H1 (cell line): ENCODE results near the gene ZNF423. TPM values are rescaled to one million over a fixed set of nuclear protein-coding genes. Genes with fewer than 3 reads are reported as not detected.
A peak's percentile ranks its signal among the peaks of the same experiment; 100 is the strongest.

Experiments used
- CTCF ChIA-PET: fragments of 300-600 bp; sonication (Branson Sonifier 250); formaldehyde crosslinking; loops from one replicate; lab custom pipeline; 2021; ENCODE audit not compliant: partially characterized antibody; lab: Charles Lee
- POLR2A ChIA-PET: fragments of 300-600 bp; sonication (Branson Sonifier 250); formaldehyde crosslinking; loops from one replicate; lab custom pipeline; 2021; ENCODE audit warnings: inconsistent platforms; ENCODE audit not compliant: partially characterized antibody; lab: Charles Lee
- DNase-seq, 2 experiments: peaks; one replicate each; pipeline versions ENCODE4 v3.0.0 to v3.0.0-alpha.2; 2010 to 2022; ENCODE audit warnings: low spot score in 2 of 2, low read depth in 1 of 2, mixed read lengths in 1 of 2
- FAIRE-seq: peaks from 2 replicates; lab custom pipeline; 2011; peaks lifted over from hg19 to GRCh38; lab: Jason Lieb, UNC
- H2AFZ ChIP-seq: 2 replicates; pipeline ENCODE4 v1.8.1; 2012; ENCODE audit warnings: low read length, inconsistent platforms
- H2AK5ac ChIP-seq: 2 replicates; pipeline ENCODE4 v1.6.1; 2013; ENCODE audit warnings: low read depth, low read length
- H2BK120ac ChIP-seq: replicated peaks from 2 replicates; pipeline ENCODE3; 2013; ENCODE audit warnings: low read depth, low read length, inconsistent platforms
- H2BK12ac ChIP-seq: 2 replicates; pipeline ENCODE4 v1.6.1; 2013; ENCODE audit warnings: low read depth, low read length
- H2BK15ac ChIP-seq: 2 replicates; pipeline ENCODE4 v1.6.1; 2013; ENCODE audit warnings: low read length
- H2BK20ac ChIP-seq: 2 replicates; pipeline ENCODE4 v1.6.1; 2013; ENCODE audit warnings: low read length
- H2BK5ac ChIP-seq: 2 replicates; pipeline ENCODE4 v1.6.1; 2013; ENCODE audit warnings: low read depth, low read length
- H3K14ac ChIP-seq: 2 replicates; pipeline ENCODE4 v1.6.1; 2013; ENCODE audit warnings: inconsistent platforms; ENCODE audit not compliant: insufficient read length
- H3K18ac ChIP-seq: 2 replicates; pipeline ENCODE4 v1.6.1; 2013; ENCODE audit warnings: low read length; ENCODE audit errors: extremely low read depth
- H3K23ac ChIP-seq: 2 replicates; pipeline ENCODE4 v1.6.1; 2013; ENCODE audit warnings: inconsistent platforms; ENCODE audit not compliant: insufficient read length
- H3K23me2 ChIP-seq: 2 replicates; pipeline ENCODE4 v1.6.1; 2013; ENCODE audit warnings: low read depth, low read length
- H3K27ac ChIP-seq: 2 replicates; pipeline ENCODE4 v1.6.1; 2011; ENCODE audit warnings: low read depth, low read length, inconsistent platforms
- H3K27me3 ChIP-seq, 4 experiments: replicated peaks in 1 of 4; 1 replicate in 1 of 4; 2 replicates in 3 of 4; pipeline versions ENCODE4 v1.6.1 to v1.8.1; 2011 to 2013; ENCODE audit warnings: low read length in 3 of 4, mild to moderate bottlenecking in 3 of 4, inconsistent platforms in 2 of 4, mixed read lengths in 2 of 4, moderate library complexity in 1 of 4; ENCODE audit not compliant: control insufficient read depth in 3 of 4, insufficient read depth in 3 of 4; ENCODE audit errors: extremely low read depth in 1 of 4
- H3K36me3 ChIP-seq, 4 experiments: 2 replicates each; pipeline versions ENCODE4 v1.6.1 to v1.8.1; 2011 to 2013; ENCODE audit warnings: mild to moderate bottlenecking in 4 of 4, low read length in 3 of 4, moderate library complexity in 2 of 4, control low read depth in 1 of 4, inconsistent platforms in 1 of 4; ENCODE audit not compliant: insufficient read depth in 4 of 4, control insufficient read depth in 2 of 4
- H3K4ac ChIP-seq: replicated peaks from 2 replicates; pipeline ENCODE3; 2013; ENCODE audit warnings: low read length, low read depth, mixed read lengths, inconsistent platforms; ENCODE audit not compliant: insufficient read length
- H3K4me1 ChIP-seq, 4 experiments: replicated peaks in 1 of 4; 1 replicate in 1 of 4; 2 replicates in 3 of 4; pipeline versions ENCODE4 v1.6.1 to v1.8.1; 2011 to 2013; ENCODE audit warnings: low read length in 3 of 4, inconsistent platforms in 2 of 4, mixed read lengths in 1 of 4; ENCODE audit not compliant: insufficient read depth in 4 of 4, control insufficient read depth in 3 of 4
- H3K4me2 ChIP-seq, 2 experiments: 2 replicates each; pipeline versions ENCODE4 v1.6.1 to v1.8.1; 2011 to 2013; ENCODE audit warnings: low read depth in 2 of 2, low read length in 2 of 2, control low read depth in 1 of 2, inconsistent platforms in 1 of 2, mild to moderate bottlenecking in 1 of 2; ENCODE audit not compliant: insufficient read depth in 1 of 2
- H3K4me3 ChIP-seq, 4 experiments: fragments of 200-600, 300-600 bp in 1 of 4; sonication (generic), shearing (Covaris generic), sonication (Bioruptor Twin) in 1 of 4; 2 replicates each; pipeline versions ENCODE4 v1.5.1 to v1.8.1; 2011 to 2016; ENCODE audit warnings: low read length in 4 of 4, low read depth in 3 of 4, control low read depth in 2 of 4, inconsistent platforms in 2 of 4, mild to moderate bottlenecking in 2 of 4, mixed read lengths in 1 of 4, moderate library complexity in 1 of 4; ENCODE audit not compliant: insufficient read depth in 2 of 4; ENCODE audit errors: extremely low read depth in 1 of 4
- H3K56ac ChIP-seq: replicated peaks from 2 replicates; pipeline ENCODE3; 2013; ENCODE audit warnings: low read depth, mild to moderate bottlenecking, mixed read lengths, low read length, inconsistent platforms; ENCODE audit not compliant: insufficient read length
- H3K79me1 ChIP-seq: 2 replicates; pipeline ENCODE4 v1.6.1; 2013; ENCODE audit warnings: low read depth, low read length, control low read depth
- H3K79me2 ChIP-seq, 2 experiments: 2 replicates each; pipeline versions ENCODE4 v1.6.1 to v1.8.1; 2012 to 2013; ENCODE audit warnings: low read length in 2 of 2, mild to moderate bottlenecking in 2 of 2, inconsistent platforms in 1 of 2; ENCODE audit not compliant: insufficient read depth in 2 of 2, control insufficient read depth in 1 of 2
- H3K9ac ChIP-seq, 4 experiments: replicated peaks in 1 of 4; 1 replicate in 1 of 4; 2 replicates in 3 of 4; pipeline versions ENCODE4 v1.6.1 to v1.8.1; 2011 to 2013; ENCODE audit warnings: low read depth in 3 of 4, low read length in 3 of 4, control low read depth in 2 of 4, mild to moderate bottlenecking in 2 of 4, moderate library complexity in 2 of 4, inconsistent platforms in 1 of 4; ENCODE audit errors: extremely low read depth in 1 of 4
- H3K9me3 ChIP-seq, 2 experiments: 2 replicates each; pipeline versions ENCODE4 v1.6.1 to v1.8.1; 2012 to 2013; ENCODE audit warnings: mild to moderate bottlenecking in 2 of 2, moderate library complexity in 2 of 2, control low read depth in 1 of 2, inconsistent platforms in 1 of 2, low read depth in 1 of 2, low read length in 1 of 2, mixed read lengths in 1 of 2; ENCODE audit not compliant: insufficient read depth in 2 of 2
- H4K20me1 ChIP-seq, 2 experiments: replicated peaks in 1 of 2; 2 replicates each; pipeline versions ENCODE3 to v1.8.1; 2011 to 2013; ENCODE audit warnings: inconsistent platforms in 2 of 2, low read length in 2 of 2, mild to moderate bottlenecking in 1 of 2; ENCODE audit not compliant: insufficient read depth in 2 of 2, control insufficient read depth in 1 of 2
- H4K5ac ChIP-seq: 2 replicates; pipeline ENCODE4 v1.6.1; 2013; ENCODE audit warnings: low read length, low read depth, mixed read lengths, inconsistent platforms; ENCODE audit not compliant: insufficient read length
- H4K8ac ChIP-seq: 2 replicates; pipeline ENCODE4 v1.8.0; 2013; ENCODE audit warnings: mild to moderate bottlenecking, moderate library complexity, low read length, inconsistent platforms; ENCODE audit not compliant: insufficient read depth; ENCODE audit errors: extremely low read depth
- H4K91ac ChIP-seq: replicated peaks from 2 replicates; pipeline ENCODE3; 2013; ENCODE audit warnings: low read length, mixed read lengths, inconsistent platforms; ENCODE audit not compliant: insufficient read length
- FOSL1 ChIP-seq: IDR thresholded peaks from 2 replicates; pipeline ENCODE4 v1.6.1; 2011; ENCODE audit warnings: mild to moderate bottlenecking, low read depth, low read length, moderate library complexity; ENCODE audit not compliant: insufficient read depth
- SIRT6 ChIP-seq: IDR thresholded peaks from one replicate; pipeline ENCODE4 v1.7.1; 2012; ENCODE audit warnings: low read length, inconsistent platforms
- SP1 ChIP-seq: IDR thresholded peaks from 2 replicates; pipeline ENCODE4 v1.6.1; 2011; ENCODE audit warnings: low read depth, low read length
- TEAD4 ChIP-seq: IDR thresholded peaks from 2 replicates; pipeline ENCODE4 v1.6.1; 2012; ENCODE audit warnings: low read depth, low read length, inconsistent platforms, mixed read lengths
- WGBS, 2 experiments: shearing (Covaris generic) in 1 of 2; methylation state at CpG; one replicate each; pipeline versions ENCODE4 v1.1.6 to v1.1.7; 2013 to 2015; ENCODE audit warnings: low lambda C conversion rate in 2 of 2, mixed read lengths in 2 of 2, inconsistent platforms in 1 of 2, low coverage in 1 of 2, missing lambda C conversion rate in 1 of 2; ENCODE audit not compliant: insufficient replicate concordance in 2 of 2, insufficient coverage in 1 of 2, insufficient read length in 1 of 2; ENCODE audit errors: extremely low coverage in 1 of 2, missing lambda C conversion rate in 1 of 2; 5-methylcytosine and 5-hydroxymethylcytosine counted together
- polyA plus RNA-seq, 7 experiments: library from polyadenylated mRNA; depleted of rRNA in 3 of 7; stranded (reverse) in 5 of 7; unstranded in 2 of 7; fragments of >200 nt in 5 of 7; fragments of 200-250 nt in 2 of 7; gene quantifications; 1 replicate in 5 of 7; 2 replicates in 1 of 7; 4 replicates in 1 of 7; pipeline versions ENCODE4 v1.2.1 to v1.2.3, GENCODE V29; 2011 to 2013; ENCODE audit warnings: missing spikeins in 2 of 7, mixed read lengths in 2 of 7
- total RNA-seq: library from RNA; stranded (reverse); fragmentation: NEBNext Ultra II Directional; extraction: Animal tissue kit (Norgen Biotek cat#: 25700); gene quantifications from 2 replicates; pipeline ENCODE4 v1.2.1, GENCODE V29; 2021
- TF ChIP-seq, protein P1 (sequence below), 3 experiments: IDR thresholded peaks; 1 replicate in 2 of 3; 2 replicates in 1 of 3; pipeline versions ENCODE4 v1.5.1 to v1.6.1; 2011; ENCODE audit warnings: low read length in 3 of 3, mild to moderate bottlenecking in 3 of 3, inconsistent platforms in 2 of 3, low read depth in 1 of 3, moderate library complexity in 1 of 3; ENCODE audit not compliant: insufficient read depth in 1 of 3; ENCODE audit errors: control extremely low read depth in 1 of 3

The ZNF423 gene
- total and polyA plus RNA-seq, 2 of the 8 experiments (the other 6 are each of a cell fraction or from before 2014, with no cell fraction given), result 38.2 to 52.3 TPM

DNA sequence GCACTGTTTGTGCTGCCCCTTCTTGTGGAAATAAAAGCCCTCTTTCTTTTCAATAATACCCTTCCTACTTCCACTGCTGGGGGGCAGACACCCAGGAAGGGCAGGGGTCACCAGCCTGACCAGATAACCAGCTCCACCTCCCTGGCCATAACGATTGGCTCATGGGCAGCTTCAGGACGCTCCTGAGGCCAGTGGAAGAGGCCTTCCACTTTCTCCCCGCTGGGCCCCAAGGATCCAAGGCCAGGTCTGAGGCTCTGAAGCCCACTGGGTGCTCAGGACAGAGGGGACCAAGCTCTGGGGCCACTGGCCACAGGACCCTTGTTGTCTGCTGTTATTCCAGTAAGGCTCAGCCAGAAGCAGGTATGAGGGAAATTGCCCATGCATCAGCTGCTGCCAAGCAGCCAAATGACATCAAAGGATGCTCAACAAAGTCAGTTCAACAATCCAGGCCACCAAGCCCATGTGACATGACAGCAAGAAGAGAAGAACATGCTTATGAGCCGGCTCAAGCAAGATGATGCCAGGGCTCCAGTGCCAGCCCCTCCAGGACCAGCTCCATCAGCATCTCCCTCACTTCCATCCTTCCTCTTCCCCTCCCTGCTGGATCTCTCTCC is 238.8 kb downstream of the ZNF423 start:
- 85% methylated on average over 4 of the region's 4 CpGs; no CpG with 5 or more reads in 1 of the 2 experiments for whole genome bisulfite sequencing, 2 experiments
- Histone ChIP-seq H3K23ac (no peak overlapping the region), H4K8ac (no peak overlapping the region), H3K79me2 (no peaks in the 10 kb centered on the region; a peak in 1 of 4 replicates), H3K79me1 (peaks cover 4% of the 10 kb centered on the region; the same call in 1 of the 2 replicates), H3K23me2 (peaks cover 6% of the 10 kb centered on the region), H4K20me1 (peaks cover 0 to 2% of the 10 kb centered on the region in 2 experiments), H3K9me3 (no peaks in the 10 kb centered on the region), H3K14ac (no peak overlapping the region), H2BK120ac (no peak overlapping the region), H3K56ac (no peak overlapping the region), H2BK20ac (no peak overlapping the region), H2BK12ac (no peak overlapping the region), H4K91ac (no peak overlapping the region), H2AFZ (no peak overlapping the region), H3K4me3 (no peak overlapping the region), H3K4me1 (peaks cover 0 to 13% (median 10%) of the 10 kb centered on the region in 4 experiments; a peak in 6 of 7 replicates), H3K4me2 (no peak overlapping the region), H2AK5ac (no peak overlapping the region), H3K9ac (no peak overlapping the region), H3K36me3 (no peaks in the 10 kb centered on the region), H3K18ac (no peak overlapping the region), H2BK15ac (no peak overlapping the region), H2BK5ac (peak overlapping the region; percentile 11; the same call in 1 of the 2 replicates), H3K27me3 (no peaks in the 10 kb centered on the region), H3K27ac (no peak overlapping the region), H4K5ac (no peak overlapping the region), H3K4ac (no peak overlapping the region)
- DNase-seq (peak in 1 of 2 experiments; percentile 29), FAIRE-seq (no peak)
- TF ChIP-seq, protein P1, sequence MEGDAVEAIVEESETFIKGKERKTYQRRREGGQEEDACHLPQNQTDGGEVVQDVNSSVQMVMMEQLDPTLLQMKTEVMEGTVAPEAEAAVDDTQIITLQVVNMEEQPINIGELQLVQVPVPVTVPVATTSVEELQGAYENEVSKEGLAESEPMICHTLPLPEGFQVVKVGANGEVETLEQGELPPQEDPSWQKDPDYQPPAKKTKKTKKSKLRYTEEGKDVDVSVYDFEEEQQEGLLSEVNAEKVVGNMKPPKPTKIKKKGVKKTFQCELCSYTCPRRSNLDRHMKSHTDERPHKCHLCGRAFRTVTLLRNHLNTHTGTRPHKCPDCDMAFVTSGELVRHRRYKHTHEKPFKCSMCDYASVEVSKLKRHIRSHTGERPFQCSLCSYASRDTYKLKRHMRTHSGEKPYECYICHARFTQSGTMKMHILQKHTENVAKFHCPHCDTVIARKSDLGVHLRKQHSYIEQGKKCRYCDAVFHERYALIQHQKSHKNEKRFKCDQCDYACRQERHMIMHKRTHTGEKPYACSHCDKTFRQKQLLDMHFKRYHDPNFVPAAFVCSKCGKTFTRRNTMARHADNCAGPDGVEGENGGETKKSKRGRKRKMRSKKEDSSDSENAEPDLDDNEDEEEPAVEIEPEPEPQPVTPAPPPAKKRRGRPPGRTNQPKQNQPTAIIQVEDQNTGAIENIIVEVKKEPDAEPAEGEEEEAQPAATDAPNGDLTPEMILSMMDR (IDR thresholded peaks at IDR 0.05; ENCODE audit: control extremely low read depth in 1 of 3, insufficient read depth in 1 of 3, low read depth in 1 of 3, low read length in 3 of 3), result no peak
- no peak for TF ChIP-seq SP1
- no peak for TF ChIP-seq FOSL1
- TF ChIP-seq SIRT6, result no peak
- no peak for TF ChIP-seq TEAD4
- ChIA-PET CTCF (interaction anchor here (1.1 to 1.2 kb wide), 3 partner anchors 61 to 123 kb away, joined by 3 read pairs; no protein-coding TSS in a partner anchor), POLR2A (no interaction called here)
